Measurements from ENCODE around the gene TUBB. TPM values are rescaled to one million over a fixed set of nuclear protein-coding genes. Genes with fewer than 3 reads are reported as not detected.
"Not testable (repeated sequence)": the region's sequence is repeated elsewhere in the genome, so short reads cannot be mapped to it uniquely, and the experiment has no call there.

Gene TUBB
- total and polyA plus RNA-seq, 12 donors: 144 to 440 (median 189) TPM

DNA sequence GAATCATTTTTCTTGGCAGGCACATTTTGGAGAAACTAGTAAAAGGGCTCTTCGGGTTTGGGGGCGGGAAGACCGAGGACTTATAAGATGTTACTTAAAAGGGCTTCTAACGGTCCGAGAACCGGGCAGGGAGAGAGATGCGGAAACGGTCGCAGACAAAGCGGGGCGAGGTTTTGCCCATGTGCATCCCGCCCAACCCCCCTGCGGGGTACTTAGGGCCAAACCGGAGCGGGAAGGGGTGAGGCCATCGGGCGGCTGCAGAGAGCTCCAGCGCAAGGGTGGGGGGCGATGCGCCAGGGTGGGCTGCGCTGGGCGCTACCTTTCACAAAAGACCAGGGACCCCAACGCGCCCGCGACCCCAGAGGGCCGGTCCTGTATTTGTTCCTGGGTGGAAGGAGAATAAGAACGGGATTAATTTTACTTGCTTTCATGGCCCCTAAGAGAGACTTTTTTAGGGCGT is 616 bp downstream of the TUBB start:
- H3K9me3 ChIP-seq: no peaks in the 10 kb centered on the region
- TF ChIP-seq, protein P1, sequence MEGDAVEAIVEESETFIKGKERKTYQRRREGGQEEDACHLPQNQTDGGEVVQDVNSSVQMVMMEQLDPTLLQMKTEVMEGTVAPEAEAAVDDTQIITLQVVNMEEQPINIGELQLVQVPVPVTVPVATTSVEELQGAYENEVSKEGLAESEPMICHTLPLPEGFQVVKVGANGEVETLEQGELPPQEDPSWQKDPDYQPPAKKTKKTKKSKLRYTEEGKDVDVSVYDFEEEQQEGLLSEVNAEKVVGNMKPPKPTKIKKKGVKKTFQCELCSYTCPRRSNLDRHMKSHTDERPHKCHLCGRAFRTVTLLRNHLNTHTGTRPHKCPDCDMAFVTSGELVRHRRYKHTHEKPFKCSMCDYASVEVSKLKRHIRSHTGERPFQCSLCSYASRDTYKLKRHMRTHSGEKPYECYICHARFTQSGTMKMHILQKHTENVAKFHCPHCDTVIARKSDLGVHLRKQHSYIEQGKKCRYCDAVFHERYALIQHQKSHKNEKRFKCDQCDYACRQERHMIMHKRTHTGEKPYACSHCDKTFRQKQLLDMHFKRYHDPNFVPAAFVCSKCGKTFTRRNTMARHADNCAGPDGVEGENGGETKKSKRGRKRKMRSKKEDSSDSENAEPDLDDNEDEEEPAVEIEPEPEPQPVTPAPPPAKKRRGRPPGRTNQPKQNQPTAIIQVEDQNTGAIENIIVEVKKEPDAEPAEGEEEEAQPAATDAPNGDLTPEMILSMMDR (IDR thresholded peaks at IDR 0.05): no peak
- peaks cover 0 to 43% (median 27%) of the 10 kb centered on the region in 9 donors for H3K36me3 ChIP-seq
- peak overlapping the region; percentile 67 to 98 (median 88) for H3K4me3 ChIP-seq
- ATAC-seq (peak; percentile 2 to 47 (median 18)), DNase-seq (peak; percentile 73)
- H3K4me1 ChIP-seq: peaks cover 7 to 74% (median 68%) of the 10 kb centered on the region in 9 donors
- intact Hi-C loops (cut with DNase I): loop anchor here in 8 of 10 donors (1.0 to 10.0 kb wide), 10 partner anchors 34 to 236 kb away; partner anchors contain the start of genes MRPS18B (in 5 of the 8), PPP1R10 (in 5 of the 8), PPP1R18 (in 5 of the 8) and GNL1 (in 3 of the 8)
- H3K27ac ChIP-seq: peak overlapping the region; percentile 70 to 99 (median 96)
- H3K27me3 ChIP-seq: no peaks in the 10 kb centered on the region
- 1% methylated on average over 29 of the region's 29 CpGs for WGBS, 2 donors

DNA sequence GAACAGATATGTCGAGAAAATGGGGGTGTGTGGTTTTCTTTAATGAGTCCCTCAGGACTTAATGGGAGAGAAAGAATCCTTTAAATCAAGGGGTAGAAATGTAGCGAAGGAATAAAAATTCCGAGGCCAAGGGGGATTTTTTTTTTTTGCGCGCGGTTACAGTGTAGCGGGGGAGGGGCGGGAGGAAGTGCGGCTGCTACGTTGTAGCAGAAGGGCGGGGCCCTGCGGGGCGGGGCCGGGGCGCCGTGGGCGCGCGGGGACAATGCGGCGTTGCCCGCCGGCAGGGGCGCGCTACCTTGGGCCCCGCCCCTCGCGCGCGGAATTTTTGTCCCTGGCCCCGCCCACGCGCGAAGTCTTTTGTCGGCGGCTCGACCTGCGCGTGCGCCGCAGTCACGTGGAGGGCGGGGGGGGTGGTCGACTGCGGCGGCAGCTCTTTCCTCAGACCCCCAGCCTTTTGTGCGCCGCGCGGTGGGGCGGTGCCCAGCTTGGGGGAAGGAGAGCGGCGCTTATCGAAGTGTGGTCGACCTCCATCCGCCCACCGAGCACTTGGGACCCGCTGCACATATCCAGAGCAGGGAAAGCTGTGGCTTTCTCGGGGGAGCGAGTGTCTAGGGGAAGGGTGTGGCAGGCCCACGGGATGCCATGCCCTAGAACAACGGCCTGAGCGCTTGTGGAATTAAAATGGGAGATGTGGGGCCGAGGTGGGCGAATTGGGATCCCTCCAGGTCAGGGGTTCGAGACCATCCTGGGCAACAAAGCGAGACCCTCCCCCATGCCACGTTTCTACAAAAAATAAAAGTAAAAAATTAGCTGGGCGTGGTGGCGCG is 1.3 kb downstream of the TUBB start:
- Histone ChIP-seq H3K4me3 (peak overlapping the region; percentile 67 to 98 (median 88)), H3K27ac (peak overlapping the region; percentile 70 to 99 (median 96)), H3K36me3 (peaks cover 0 to 49% (median 27%) of the 10 kb centered on the region in 9 donors), H3K4me1 (peaks cover 7 to 75% (median 65%) of the 10 kb centered on the region in 9 donors), H3K27me3 (no peaks in the 10 kb centered on the region), H3K9me3 (no peaks in the 10 kb centered on the region)
- intact Hi-C loops (cut with DNase I): loop anchor here (1.0 to 10.0 kb wide), 12 partner anchors 35 to 237 kb away; partner anchors contain the start of genes PPP1R18 (in 5 of the 10), MRPS18B (in 4 of the 10), PPP1R10 (in 4 of the 10) and GNL1 (in 3 of the 10)
- ATAC-seq (peak; percentile 70 to 82 (median 78)), DNase-seq (peak; percentile 93 to 94)
- TF ChIP-seq, protein P1 (IDR thresholded peaks at IDR 0.05): peak; percentile 30 to 76 (median 49)
- WGBS, 2 donors: 1 to 2% methylated on average over 69 to 71 of the region's 71 CpGs

DNA sequence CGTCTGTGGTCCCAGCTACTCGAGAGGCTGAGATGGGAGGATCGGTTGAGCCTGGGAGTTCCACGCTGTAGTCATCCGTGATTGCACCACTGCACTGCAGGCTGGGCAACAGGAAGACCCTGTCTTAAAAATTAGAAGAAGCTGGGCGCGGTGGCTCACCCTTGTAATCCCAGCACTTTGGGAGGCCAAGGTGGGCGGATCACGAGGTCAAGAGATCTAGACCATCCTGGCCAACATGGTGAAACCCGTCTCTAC is 1.8 kb downstream of the TUBB start:
- intact Hi-C loops (cut with DNase I): loop anchor here (1.0 to 10.0 kb wide), 10 partner anchors 41 to 237 kb away; partner anchors contain the start of genes GNL1 (in 3 of the 10), PRR3 (in 3 of the 10), ATAT1 (in 1 of the 10) and HLA-E (in 1 of the 10)
- not testable (repeated sequence) for H3K9me3 ChIP-seq, ATAC-seq, DNase-seq, H3K27me3 ChIP-seq
- WGBS, 2 donors: 16 to 17% methylated on average over 10 of the region's 10 CpGs
- H3K4me1 ChIP-seq: peaks cover 7 to 71% (median 61%) of the 10 kb centered on the region in 9 donors
- H3K4me3 ChIP-seq: peak overlapping the region; percentile 34 to 98 (median 84)
- H3K27ac ChIP-seq: peak overlapping the region in 9 of 10 donors; percentile 73 to 99 (median 97)
- peaks cover 0 to 55% (median 29%) of the 10 kb centered on the region in 9 donors for H3K36me3 ChIP-seq

DNA sequence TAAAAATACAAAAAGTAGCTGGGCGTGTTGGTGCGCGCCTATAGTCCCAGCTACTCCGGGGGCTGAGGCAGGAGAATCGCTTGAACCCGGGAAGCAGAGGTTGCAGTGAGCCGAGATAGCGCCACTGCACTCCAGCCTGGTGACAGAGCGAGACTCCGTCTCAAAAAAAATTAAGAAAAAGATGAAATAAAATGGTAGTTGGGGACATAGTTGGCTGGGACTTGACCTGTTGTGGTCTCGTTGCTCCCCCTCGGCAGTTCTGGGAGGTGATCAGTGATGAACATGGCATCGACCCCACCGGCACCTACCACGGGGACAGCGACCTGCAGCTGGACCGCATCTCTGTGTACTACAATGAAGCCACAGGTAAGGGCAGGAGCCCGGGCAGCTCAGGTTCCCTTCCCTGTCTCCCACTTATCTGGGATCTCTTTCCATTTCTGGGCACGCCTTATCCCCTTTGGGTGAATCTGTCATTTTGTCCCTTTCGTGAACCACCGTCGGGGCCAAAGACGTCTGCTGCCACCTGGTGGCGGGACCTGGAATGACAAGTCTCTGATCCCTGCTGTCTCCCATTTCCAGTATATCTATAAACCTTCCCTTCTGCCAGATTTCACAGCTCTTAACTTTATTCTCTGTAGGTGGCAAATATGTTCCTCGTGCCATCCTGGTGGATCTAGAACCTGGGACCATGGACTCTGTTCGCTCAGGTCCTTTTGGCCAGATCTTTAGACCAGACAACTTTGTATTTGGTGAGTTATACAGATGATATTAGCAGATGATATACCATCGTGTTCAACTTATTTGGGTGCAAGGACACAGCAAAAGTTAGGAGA is 2.3 kb downstream of the TUBB start:
- DNase-seq (peak; percentile 80 to 85), ATAC-seq (peak in 5 of 8 donors; percentile 1 to 25 (median 10))
- TF ChIP-seq, protein P1 (IDR thresholded peaks at IDR 0.05): peak in 8 of 9 donors; percentile 96 to 99 (median 97)
- 13 to 17% methylated on average over 27 of the region's 27 CpGs for WGBS, 2 donors
- intact Hi-C loops (cut with DNase I): loop anchor here (1.0 to 10.0 kb wide), 10 partner anchors 42 to 238 kb away; partner anchors contain the start of genes GNL1 (in 3 of the 10), PRR3 (in 3 of the 10), ATAT1 (in 1 of the 10) and HLA-E (in 1 of the 10)
- H3K36me3 ChIP-seq: peaks cover 0 to 60% (median 34%) of the 10 kb centered on the region in 9 donors
- no peaks in the 10 kb centered on the region for H3K27me3 ChIP-seq
- peak overlapping the region; percentile 34 to 98 (median 84) for H3K4me3 ChIP-seq
- H3K4me1 ChIP-seq: peaks cover 7 to 71% (median 61%) of the 10 kb centered on the region in 9 donors
- no peaks in the 10 kb centered on the region for H3K9me3 ChIP-seq
- peak overlapping the region in 9 of 10 donors; percentile 73 to 99 (median 97) for H3K27ac ChIP-seq

DNA sequence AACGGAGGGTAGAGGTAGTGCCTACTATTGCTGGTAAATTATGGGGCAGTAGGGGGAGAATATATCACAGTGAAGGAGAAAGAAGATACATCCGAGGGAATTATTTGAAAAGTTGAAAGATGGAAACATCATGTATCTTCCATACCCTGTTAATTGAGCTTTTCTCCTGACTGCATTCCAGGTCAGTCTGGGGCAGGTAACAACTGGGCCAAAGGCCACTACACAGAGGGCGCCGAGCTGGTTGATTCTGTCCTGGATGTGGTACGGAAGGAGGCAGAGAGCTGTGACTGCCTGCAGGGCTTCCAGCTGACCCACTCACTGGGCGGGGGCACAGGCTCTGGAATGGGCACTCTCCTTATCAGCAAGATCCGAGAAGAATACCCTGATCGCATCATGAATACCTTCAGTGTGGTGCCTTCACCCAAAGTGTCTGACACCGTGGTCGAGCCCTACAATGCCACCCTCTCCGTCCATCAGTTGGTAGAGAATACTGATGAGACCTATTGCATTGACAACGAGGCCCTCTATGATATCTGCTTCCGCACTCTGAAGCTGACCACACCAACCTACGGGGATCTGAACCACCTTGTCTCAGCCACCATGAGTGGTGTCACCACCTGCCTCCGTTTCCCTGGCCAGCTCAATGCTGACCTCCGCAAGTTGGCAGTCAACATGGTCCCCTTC is 3.1 kb downstream of the TUBB start:
- H3K9me3 ChIP-seq, H3K27me3 ChIP-seq, ATAC-seq, DNase-seq: not testable (repeated sequence)
- Histone ChIP-seq H3K4me3 (peak overlapping the region in 3 of 10 donors; percentile 88 to 90 (median 89)), H3K27ac (peak overlapping the region in 2 of 10 donors; percentile 98 to 99), H3K36me3 (peaks cover 0 to 68% (median 41%) of the 10 kb centered on the region in 9 donors), H3K4me1 (peaks cover 7 to 65% (median 56%) of the 10 kb centered on the region in 9 donors)
- intact Hi-C loops (cut with DNase I): loop anchor here in 9 of 10 donors (2.0 to 10.0 kb wide), 9 partner anchors 42 to 238 kb away; partner anchors contain the start of genes GNL1 (in 3 of the 9), PRR3 (in 3 of the 9), ATAT1 (in 1 of the 9) and HLA-E (in 1 of the 9)
- 51 to 61% methylated on average over 16 of the region's 16 CpGs for WGBS, 2 donors

Data from heart right ventricle (tissue), 16 donors.